CMK (cell line): Measurements from ENCODE around the gene ITGB3.
"Not testable (repeated sequence)": the region's sequence is repeated elsewhere in the genome, so short reads cannot be mapped to it uniquely, and the experiment has no call there.

Experiments used
- DNase-seq: peaks from one replicate; pipeline ENCODE4 v3.0.0-alpha.2; 2010; ENCODE audit warnings: low read depth

The ITGB3 gene

DNA sequence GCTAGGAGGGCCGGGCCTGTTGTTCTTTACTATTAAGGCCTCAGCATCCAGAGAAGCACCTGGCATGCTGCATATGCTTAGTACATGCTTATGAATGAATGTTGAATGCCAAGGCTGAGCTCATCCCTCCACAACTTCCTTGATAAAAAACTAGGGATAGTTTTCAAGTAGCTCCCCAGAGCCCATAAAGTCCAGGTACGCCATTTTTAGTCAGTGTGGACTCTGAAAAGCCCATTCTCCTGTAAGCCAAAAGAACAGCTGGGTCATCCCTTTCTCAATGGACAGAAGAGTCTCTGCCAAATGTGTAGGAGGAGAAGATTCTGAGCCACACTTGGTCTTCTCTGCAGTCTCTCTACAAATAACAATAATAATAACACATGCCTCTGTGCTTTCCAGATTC lies 8.9 kb upstream of the ITGB3 start:
- no peak for DNase-seq

DNA sequence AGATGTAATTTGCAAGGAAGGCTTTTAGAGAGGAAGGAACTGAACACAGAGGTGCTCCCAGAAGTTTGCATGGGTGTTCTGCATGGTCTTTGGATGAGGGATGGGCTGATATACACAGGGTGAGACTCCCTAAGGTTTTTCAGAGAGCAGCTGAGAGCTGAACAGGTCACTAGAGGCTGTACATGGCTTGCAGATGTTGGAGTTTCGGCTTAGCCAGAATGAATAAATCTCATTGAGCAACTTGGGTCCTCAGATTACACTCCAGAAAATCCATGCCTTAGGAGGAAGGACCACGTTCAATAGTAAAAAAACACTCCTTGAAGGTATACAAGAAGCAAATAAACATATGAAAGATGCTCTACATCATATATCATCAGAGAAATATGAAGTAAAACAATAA lies 7.5 kb upstream of the ITGB3 start:
- no peak for DNase-seq

DNA sequence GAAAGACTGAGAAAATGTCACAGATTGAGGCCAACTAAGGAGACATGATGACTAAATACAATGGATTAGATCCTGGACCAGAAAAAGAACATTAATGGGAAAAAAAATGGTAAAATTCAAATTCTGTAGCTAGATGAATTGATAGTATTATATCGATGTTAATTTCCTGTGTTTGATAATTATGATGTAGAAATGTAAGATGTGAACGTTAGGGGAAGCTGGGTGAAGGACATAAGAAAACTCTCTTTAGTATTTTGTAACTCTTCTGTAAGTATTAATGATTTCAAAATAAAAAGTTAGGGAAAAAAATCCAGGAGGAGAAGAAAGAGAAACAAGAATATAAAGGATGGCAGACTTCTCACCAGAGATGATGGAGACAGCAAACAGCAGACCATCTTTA lies 2.8 kb upstream of the ITGB3 start:
- no peak for DNase-seq

DNA sequence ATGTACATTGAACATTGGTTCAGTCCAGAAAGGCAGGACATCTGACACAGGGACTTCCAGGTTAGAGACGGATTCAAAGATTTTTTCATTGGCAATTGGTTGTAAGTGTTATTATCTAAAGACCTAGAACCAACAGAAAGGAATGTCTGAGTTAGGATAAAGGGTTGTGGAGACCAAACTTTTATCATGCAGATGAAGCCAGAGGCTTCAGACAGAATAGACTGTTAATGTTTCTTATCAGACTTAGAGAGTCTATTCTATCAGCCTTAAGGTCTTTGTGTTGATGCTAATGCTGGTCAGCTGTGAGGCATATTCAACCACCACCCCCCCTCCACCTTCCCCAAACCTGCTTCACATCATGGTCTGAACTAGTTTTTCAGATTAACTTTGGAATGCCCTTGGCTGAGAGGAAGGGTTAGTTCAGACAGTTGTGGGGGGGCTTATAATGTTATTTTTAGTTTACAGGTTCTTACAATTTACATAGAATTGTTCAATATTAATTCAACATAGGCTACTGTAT lies 2.1 kb upstream of the ITGB3 start:
- DNase-seq = no peak

DNA sequence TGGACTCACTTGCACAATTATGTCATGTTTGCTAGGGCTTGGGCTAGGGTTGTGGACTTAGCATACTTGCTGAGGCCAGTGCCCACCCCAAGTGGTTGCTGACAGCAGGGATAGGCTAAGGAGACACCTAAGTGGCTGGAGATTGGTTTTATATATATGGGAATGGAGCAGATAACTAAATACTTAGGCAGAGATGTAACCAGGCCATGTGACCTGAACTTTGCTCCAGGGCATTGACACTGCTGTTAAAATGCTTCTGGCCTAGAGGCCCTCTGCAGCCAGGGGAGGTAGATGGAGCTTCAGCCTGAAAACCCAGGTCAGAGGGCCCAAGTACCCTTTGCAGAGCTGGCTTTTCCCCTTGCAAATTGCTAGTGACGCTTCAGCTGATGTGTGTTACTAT lies 1.4 kb upstream of the ITGB3 start:
- DNase-seq = no peak

DNA sequence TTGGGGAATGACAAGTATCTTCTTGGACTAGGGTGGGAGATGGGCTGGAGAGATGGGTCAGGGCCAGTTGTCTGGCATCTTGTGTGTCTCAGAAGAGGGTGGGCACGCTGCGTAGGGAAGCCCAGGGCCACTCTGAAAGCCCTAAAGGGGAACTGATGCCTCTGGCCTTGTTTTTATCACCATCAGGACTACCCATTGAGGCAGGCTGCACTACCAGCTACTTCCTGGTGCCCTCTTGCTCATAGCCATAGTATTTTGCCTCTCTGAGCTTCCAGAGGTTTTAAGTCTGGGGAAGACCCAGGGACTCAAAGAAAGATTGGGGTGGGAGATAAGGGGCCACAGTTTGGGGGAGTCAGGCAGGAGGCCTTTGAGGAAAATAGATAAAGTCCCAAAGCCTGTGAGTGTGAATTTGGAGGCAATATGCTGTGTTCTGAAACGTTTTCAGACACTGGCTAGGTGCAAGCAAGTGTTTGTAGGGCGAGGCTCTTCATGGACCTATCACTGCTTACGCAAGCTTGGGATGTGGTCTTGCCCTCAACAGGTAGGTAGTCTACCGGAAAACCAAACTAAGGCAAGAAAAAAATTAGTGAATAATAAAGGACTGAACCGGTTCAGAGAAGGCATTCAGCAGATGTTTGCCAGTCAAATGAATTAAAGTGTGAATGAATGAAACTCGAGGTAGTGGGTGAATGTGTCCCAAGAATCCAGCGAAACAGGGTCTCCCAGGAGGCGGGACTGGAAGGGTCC lies 688 bp upstream of the ITGB3 start:
- DNase-seq = no peak

DNA sequence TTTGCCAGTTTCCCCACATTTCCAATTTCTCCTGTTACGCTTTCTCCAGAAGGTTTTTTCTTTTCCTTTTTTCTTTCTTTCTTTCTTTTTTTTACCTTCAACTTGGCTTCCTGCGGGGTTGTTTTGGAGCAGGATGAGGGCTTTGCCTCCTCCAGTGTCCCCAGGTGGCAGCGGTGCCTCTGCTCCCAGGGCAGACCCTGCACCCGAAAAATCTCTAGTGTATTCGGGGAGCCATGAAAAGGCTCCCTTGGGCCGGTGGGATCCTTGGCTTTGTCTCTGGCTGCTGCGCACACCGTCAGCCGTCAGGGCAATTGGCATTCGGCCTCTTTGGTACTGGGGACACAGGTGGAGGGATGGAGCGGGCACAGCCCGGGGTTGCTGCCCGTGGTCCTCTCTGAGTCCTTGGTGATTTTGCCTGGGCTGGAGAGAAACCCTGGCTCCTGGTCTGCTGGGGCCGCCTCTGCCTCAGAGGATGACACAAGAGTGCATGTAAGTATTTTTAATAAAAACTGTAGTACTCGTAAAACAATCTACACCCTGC lies 846 bp downstream of the ITGB3 start:
- no peak for DNase-seq

DNA sequence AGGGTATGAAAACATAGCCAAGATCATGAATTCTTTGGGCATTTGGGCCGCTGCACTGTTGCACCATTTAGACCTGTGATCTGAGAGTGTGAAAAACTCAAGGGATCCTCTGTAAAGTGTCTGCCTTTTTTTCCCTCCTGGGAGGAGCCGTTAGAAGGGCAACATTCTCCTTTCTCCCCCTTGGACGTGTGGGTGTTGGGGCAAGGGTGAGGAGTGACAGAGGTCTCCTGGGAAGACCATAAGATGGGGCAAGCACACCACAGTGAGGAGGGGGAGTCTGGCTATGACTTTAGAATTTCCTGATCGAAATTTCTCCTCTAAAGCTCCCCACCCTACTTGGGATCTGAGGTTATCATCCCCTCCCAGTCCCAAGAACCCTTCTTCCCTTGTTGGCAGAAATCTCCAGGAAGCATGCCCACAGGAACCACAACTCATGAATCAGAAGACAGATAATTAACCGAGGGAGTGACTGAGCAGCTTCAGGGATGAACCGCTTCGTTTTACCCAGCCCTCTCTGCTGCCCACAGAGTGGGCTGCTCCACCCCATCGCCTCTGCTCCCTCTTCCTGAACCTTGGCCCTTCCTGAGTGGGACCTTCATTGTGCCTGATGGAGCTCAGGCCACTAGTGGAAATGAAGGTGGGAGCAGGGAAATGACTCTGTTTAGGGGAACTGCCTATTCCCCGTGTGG lies 4.2 kb downstream of the ITGB3 start:
- DNase-seq = peak; percentile 88

DNA sequence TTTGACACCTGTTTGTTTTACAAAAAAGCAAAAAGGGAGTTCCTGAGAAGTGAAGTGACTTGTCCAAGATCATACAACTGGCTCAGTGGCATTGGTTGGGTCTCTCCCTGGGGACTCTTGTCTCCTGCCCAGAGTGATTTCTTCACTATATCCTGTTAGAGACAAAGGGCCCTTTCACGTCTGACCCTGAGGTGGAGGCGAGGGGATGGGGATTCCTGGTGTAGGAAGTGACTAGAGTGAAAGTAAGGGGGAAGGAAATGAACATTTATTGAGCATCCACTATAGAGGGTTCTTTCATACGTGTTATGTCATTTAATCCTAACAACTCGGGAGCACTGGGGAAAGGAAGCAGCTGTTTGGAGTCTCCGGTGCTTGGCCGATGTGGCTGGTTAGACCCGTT lies 9.0 kb downstream of the ITGB3 start:
- no peak for DNase-seq

DNA sequence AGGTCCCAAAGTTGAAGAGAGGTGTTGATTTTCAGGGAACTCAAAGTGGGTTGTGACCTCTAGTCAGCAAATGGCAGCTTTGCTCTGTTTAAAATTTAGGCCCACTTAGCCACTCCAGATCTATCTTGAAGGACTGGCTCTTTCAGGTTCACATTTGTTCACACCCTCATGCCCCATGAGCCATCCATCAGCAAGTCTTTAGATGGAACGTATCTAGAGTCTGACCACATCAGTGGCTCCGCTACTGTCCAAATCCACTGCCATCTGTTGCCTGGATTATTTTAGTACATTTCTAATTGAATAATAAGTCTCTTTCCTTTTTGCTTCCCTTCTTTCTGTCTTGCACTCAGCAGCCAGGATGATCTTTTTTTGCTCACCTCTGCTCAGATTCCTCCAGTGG lies 10.5 kb downstream of the ITGB3 start:
- DNase-seq = no peak

DNA sequence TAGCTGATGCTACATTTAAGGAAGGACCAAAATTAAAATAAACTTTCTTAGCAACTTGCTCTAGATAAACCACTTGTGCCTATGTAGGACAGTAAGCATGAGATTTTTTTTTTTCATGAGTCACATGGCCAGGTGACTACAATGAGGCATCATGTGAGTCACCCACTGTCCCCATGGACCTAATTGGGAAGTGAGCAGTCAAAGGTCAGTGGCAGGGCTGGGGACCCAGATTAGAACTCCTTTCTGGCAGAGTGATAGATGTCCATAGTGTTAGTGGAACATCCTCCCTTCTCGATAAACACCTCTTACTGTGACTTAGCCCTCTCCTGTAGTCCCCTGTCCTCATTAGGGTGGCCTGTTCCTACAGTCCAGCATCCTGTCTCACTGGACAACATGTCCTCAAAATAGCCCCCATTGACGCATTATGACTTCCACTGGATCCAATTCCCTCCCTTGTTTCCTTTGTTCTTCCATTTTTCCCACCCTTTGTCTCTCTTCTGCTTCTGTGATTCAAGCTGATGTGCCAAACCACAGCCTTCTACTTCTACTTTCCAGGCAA lies 12.4 kb downstream of the ITGB3 start:
- DNase-seq = no peak

DNA sequence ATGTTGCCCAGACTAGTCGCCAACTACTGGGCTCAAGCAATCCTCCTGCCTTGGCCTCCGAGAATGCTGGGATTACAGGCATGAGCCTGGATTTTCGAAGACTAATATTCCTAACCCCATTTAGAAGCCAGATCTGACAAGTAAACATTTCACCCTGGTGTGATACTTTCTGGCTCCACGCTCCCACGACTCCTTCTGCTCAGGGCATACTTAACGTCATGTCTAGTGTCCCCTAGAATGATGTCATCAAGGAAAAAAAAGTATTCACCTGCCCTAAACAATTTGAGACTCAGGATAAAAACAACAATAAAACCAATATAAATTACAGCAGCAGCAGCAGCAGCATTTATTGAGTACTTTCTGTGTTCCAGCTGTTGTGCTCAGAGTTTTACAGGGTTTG lies 13.2 kb downstream of the ITGB3 start:
- DNase-seq = no peak

DNA sequence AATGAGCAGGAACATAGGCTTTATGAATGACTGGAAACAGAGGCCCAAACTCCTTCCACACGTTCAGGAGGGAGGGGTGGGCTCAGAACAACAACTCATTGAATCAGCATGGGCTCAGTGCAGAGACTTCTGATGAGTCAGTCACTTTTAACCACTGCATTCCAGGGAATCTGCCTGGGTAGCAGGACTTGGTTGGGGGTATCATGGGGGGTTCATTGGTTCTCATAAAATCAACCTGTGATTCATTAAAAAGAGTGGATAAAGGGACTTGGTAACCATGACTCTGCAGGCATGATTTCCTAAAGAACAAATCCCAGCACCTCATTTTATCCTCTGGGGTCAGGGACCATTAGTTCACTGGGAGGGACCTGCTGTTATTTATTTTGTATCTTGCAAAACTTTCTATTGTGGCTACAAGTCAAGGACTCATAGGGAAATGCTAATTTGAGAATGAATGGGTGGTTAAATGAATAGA lies 13.8 kb downstream of the ITGB3 start:
- DNase-seq = no peak

DNA sequence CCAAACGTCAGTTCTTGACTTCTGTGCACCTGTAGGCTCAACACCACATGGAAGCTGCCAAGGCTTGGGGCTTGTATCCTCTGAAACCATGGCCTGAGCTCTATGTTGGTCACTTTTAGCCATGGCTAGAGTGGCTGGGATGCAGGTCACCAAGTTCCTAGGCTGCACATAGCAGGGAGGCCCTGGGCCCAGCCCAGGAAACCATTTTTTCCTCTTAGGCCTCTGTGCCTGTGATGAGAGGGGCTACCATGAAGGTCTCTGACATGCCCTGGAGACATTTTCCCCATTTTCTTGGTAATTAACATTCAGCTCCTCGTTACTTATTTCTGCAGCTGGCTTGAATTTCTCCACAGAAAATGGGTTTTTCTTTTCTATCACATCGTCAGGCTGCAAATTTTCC lies 15.3 kb downstream of the ITGB3 start:
- DNase-seq = not testable (repeated sequence)

DNA sequence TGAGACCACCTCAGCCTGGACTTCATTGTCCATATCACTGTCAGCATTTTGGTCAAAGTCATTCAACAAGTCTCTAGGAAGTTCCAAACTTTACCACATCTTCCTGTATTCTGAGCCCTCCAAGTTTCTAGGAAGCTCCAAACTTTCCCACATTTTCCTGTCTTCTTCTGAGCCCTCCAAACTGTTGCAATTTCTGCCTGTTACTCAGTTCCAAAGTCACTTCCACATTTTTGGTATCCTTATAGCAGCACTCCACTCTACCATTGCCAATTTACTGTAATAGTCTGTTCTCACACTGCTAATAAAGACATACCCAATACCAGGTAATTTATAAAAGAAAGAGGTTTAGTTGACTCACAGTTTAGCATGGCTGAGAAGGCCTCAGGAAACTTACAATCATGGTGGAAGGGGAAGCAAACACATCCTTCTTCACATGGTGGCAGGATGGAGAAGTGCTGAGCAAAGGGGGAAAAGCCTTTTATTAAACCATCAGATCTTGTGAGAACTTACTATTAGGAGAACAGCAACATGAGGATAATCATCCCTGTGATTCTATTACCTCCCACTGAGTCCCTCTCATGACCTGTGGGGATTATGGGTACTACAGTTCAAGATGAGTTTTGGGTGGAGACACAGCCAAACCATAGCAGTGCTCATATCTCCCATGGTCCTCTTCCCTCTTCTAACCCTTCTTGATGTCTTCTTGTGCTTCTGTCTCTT lies 16.1 kb downstream of the ITGB3 start:
- DNase-seq = not testable (repeated sequence)

DNA sequence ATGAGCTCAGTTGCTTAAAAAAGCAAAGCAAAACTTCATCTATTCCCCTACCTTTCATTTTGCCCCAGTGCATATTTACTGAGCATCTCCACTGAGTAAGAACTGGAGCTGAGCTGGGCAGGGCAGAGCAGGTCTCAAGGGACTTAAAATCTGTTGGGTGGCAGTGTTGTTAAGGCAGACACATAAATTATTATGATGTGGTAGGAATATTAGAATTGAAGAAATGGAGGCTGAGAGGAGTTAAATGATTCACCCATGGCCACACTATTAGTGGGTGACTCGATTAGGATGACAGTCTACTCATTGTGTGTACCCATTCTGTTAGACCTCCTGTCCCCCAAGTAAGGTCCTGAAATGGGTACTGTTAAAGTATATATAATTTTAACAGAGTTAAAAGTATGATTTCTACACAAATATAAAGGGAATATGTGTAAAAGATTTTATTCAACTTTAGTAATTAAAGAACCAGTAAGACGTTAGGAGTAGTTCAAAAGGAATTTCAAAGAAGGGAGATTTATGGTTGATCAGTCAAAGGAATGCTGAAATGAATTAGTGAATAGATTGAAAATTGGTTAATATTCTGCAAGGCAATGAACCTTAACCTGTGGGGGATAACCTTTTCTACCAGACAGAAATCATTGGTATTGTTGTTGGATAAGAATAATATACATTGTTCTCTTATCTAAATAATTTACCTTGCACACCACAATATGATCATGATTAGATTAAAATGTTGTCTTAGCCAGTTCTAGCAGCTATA lies 17.5 kb downstream of the ITGB3 start:
- DNase-seq = no peak

DNA sequence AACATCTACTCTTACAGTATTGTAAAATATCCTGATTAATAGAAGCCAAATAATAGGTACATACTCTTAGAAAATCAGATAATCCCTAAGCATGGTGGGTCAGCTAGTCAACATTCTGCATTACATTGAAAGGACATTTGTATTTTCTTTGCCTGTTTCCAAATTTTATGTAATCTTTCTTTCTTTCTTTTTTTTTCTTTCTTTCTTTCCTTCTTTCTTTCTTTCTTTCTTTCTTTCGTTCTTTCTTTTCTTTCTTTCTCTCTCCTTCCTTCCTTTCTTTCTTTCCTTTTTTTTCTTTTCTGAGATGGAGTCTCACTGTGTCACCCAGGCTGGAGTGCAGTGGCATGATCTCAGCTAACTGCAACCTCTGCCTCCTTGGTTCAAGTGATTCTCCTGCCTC lies 18.9 kb downstream of the ITGB3 start:
- no peak for DNase-seq

DNA sequence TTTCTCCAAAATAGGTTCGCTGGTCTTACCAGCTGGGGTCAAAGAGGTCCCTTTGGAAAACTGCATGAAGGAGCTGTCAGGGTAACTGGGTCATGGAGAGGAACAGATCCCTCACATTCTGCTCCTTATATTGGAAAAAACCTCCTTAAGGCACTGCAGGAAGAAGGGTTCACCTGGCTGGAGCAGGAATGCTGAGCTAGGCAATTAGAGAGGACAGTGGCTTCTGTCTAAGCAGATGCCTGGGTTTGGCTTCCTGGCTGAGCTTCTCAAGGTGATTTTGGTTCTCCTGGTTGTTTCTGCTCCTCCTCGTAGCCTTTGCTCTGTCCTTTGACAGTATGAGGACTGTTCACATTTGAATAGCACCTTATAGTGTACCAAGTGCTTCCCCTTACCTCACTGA lies 19.6 kb downstream of the ITGB3 start:
- no peak for DNase-seq

DNA sequence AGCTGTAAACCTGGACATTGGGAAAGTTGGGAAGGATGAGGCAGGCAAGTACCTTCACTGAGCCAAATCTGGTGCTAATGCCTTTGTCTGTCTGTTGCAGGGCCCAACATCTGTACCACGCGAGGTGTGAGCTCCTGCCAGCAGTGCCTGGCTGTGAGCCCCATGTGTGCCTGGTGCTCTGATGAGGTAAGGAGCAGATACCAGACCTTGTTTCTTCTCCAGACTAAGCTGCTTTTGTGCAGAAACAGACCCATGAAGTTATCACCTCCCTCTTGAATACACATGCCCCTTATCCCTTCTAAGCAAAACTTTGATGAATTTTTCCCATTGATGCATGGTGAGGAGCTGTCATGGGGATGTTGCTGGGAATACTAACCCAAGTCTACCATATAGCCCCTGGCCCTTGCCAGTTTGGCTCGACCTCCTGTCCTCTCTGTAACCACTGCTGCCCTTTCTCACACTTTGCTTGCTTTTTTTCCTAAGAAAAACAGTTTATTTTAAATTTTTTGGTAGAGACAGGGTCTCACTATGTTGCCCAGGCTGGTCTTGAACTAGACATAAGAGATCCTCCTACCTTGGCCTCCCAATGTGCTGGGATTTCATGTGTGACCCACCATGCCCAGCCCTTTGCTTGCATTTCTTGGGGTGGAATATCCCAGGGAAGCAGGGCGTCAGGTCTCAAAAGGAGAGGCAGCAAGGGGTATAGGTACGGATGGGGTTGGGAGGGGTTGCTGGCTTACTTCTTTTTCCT lies 20.9 kb downstream of the ITGB3 start:
- no peak for DNase-seq

DNA sequence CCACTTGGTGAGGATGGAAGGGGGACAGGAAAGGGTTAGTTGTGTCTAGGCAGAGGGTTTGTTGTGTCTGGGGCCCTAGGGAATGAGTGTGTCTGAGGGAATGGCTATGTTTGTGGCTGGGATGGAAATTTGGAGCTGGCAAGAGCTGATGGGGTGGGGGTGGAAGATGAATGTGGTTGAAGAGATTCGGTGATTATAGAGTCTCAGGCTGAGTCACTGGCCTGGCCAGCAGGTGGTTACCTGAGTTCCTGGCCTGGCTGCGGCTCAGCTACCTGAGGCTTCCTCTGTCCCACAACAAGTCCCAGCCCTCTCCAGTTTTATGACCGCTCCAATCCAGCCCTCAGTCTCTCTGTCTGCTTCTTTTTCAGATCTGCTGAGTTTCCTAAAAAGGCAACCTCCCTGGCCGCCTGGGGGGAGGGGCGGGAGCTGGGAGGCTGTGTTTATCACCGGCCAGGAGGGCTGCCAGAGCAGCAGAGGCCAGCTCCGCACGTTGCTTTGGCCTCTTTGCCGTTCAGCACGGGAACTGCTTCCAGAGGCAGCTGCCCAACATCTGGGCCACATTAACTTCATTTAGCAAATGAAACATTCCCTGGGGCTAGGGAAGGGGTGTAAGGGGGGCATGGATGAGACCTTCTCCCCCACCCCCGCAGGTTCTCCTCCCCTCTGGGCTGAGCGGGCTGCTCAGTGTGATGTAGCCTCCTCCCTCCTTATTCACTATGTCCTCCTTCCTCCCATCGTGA lies 21.8 kb downstream of the ITGB3 start:
- DNase-seq = no peak
